Kidney epithelial cell (primary cell): ENCODE results near the gene CREG1. TPM values are rescaled to one million over a fixed set of nuclear protein-coding genes. Genes with fewer than 3 reads are reported as not detected.

Experiments
- DNase-seq: peaks from one replicate; pipeline ENCODE4 v3.0.0-alpha.2; 2010; ENCODE audit warnings: low read depth
- H3K27me3 ChIP-seq: 2 replicates; pipeline ENCODE4 v1.6.0; 2011; ENCODE audit warnings: low read length; ENCODE audit not compliant: control insufficient read depth, insufficient read depth
- H3K36me3 ChIP-seq: 2 replicates; pipeline ENCODE4 v1.5.1; 2011; ENCODE audit warnings: low read length; ENCODE audit not compliant: control insufficient read depth, insufficient read depth
- H3K4me3 ChIP-seq: 2 replicates; pipeline ENCODE4 v1.5.1; 2011; ENCODE audit warnings: low read depth, mild to moderate bottlenecking, control low read depth, low read length
- CTCF ChIP-seq: IDR thresholded peaks from 2 replicates; pipeline ENCODE4 v1.5.1; 2011; ENCODE audit warnings: mild to moderate bottlenecking, moderate library complexity, low read length, control low read depth, inconsistent platforms; ENCODE audit not compliant: insufficient read depth, poor library complexity, severe bottlenecking
- total RNA-seq: library from RNA; depleted of rRNA; stranded (reverse); fragments of >200 nt; gene quantifications from 2 replicates; pipeline ENCODE4 v1.2.3, GENCODE V29; 2015

The CREG1 gene
- total RNA-seq, 1 donor from 2014 or later, result 57.3 TPM

DNA sequence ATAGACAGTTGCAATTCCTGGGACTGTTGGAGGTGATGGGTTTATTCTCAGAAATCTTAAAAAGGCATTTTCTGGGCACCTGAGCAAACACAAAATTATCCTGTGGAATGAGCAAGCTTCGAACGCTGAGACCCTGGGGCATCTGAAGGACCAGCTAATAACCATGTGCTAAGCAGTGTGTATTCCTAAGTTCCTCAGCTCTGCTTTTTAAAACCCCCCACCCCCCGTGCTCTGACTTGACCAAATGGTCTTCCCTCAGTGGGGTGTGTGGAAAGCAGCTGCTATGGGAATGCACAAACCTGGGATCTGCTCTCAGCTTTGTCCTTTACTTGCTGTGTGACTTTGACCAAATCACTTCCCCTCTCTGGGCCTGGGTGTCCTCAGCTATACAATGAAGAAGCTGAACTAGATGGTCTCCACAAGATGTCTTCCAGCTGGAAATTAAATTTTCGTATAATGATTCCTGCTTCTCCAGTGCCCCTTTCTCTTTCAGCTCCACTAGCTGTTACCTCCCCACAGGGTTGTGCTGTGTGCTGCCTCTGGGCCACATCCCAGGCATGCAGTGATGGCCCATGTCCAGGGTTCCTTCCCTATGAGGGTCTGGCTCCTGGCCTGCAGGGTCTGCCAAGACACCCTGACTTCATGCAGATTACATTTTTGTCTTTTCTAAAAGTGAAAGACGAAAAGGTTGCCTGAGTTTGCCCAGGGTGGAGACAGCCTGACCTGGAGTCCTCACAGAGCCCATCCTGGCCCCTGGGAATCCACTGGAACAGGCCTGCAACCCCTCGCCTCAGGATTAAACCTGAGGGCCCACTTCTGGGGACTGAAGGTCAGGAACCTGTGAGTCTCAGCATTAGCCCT is 20.4 kb downstream of the CREG1 start:
- DNase-seq, result no peak
- Histone ChIP-seq H3K4me3 (no peak overlapping the region), H3K27me3 (no peaks in the 10 kb centered on the region), H3K36me3 (no peaks in the 10 kb centered on the region)
- no peak for TF ChIP-seq CTCF

- DNase-seq, result no peak
- no peak overlapping the region for H3K4me3 ChIP-seq
- H3K27me3 ChIP-seq, result no peaks in the 10 kb centered on the region
- TF ChIP-seq CTCF, result no peak
- H3K36me3 ChIP-seq, result no peaks in the 10 kb centered on the region
These were observed 21.2 kb downstream of the CREG1 start for GRCh38 chr1:167532375-167532774.

- Histone ChIP-seq H3K4me3 (no peak overlapping the region), H3K36me3 (no peaks in the 10 kb centered on the region), H3K27me3 (no peaks in the 10 kb centered on the region)
- DNase-seq, result no peak
- TF ChIP-seq CTCF, result no peak
These were observed 23.6 kb downstream of the CREG1 start for GRCh38 chr1:167529829-167530474.

GRCh38 chr1:167528057-167528728 is 25.4 kb downstream of the CREG1 start:
- Histone ChIP-seq H3K4me3 (no peak overlapping the region), H3K27me3 (no peaks in the 10 kb centered on the region), H3K36me3 (no peaks in the 10 kb centered on the region)
- DNase-seq, result no peak
- no peak for TF ChIP-seq CTCF

DNA sequence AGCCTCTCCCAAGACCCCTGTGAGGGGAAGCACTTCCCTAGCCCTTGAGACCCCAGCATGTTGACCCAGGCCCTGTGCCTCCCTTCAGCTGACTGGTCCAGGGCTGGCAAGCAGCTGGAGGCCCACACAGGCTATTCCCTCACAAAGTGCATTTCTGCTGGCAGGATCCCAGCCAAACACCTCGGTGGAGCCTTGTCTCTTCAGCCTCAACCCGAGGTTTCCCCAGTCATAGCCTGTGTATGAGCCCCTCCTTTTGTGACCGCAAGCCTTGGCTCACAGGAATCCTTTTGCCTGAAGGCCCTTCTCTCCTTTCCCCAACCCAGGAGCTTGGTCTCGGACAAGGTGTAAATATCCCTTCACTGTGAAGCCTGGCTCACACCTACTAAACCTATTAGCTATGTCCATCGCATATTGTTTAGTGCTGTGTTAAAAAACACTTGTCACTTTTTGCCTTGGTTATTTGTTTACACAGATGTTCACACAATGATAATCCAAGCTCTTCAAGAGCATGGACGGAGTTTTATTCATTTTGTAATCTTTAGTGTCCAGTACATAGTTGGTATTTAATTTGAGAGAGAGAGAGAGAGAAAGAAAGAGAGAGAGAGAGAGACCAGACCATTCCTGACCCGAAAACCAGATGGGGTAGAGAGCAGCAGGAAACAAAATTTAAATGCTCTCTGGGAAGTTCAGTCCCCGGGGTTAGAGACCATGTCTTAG is 26.7 kb downstream of the CREG1 start:
- no peaks in the 10 kb centered on the region for H3K36me3 ChIP-seq
- no peak for DNase-seq
- no peaks in the 10 kb centered on the region for H3K27me3 ChIP-seq
- no peak overlapping the region for H3K4me3 ChIP-seq
- no peak for TF ChIP-seq CTCF
